Measurements from ENCODE around the gene MEPE. TPM values are rescaled to one million over a fixed set of nuclear protein-coding genes. Genes with fewer than 3 reads are reported as not detected.

The MEPE gene
- total and polyA plus RNA-seq, 2 donors (not counting 1 experiment from before 2014, with no cell fraction given) = not detected

DNA sequence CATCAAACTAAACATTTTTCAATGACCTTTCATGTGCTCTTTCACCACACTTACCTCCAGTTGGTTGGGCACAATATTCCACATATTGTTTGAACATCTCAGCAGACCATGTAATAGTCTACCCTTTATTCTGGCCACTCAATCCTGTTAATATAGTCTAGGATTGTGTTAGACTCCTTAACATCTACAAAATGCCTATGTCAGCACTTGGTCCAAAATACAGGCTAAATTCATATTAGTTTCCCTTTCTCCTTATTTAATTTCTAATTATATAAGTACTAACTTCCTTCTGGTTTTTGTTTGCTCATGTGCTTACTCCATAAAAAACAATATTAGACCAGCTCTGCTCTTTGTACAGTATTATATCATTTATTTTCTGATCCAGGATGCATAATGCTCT lies 21.1 kb downstream of the MEPE start:
- Mint-ChIP-seq H3K4me3 (no peak overlapping the region), H3K9me3 (ENCODE audit: insufficient read depth) (no peaks in the 10 kb centered on the region), H3K4me1 (peaks cover 4% of the 10 kb centered on the region)

DNA sequence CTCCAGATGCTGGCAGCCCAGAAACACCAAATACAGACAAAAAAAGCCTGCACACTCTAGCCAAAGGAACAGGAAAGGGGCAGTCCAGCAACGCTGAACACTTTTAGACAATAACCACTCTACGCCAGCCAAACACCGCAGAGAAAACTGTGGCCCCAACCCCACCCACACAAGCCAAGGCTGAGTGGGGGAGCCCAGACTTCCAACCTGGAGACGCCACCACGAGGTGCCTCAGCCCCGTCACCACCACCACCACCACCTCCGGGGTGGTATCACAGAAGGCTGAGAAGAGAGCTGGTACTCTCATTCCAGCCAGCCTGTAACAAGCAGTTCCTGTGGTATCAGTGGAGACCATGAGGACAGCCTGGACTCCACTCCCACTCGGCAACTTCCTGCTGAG lies 22.8 kb downstream of the MEPE start:
- no peaks in the 10 kb centered on the region for H3K36me3 ChIP-seq (replicated peaks in 1 of 2; ENCODE audit: control extremely low read depth in 1 of 2, control insufficient read depth in 1 of 2, extremely low read depth in 1 of 2, insufficient read depth in 2 of 2, low read length in 1 of 2)
- intact Hi-C loops (cut with micrococcal nuclease) = no loop called here
- H3K9me3 ChIP-seq (ENCODE audit: control extremely low read depth in 1 of 3, control insufficient read depth in 2 of 3, insufficient read depth in 1 of 3, low read length in 2 of 3) = no peaks in the 10 kb centered on the region
- DNase-seq = no peak
- H3K9ac ChIP-seq (ENCODE audit: low read length) = no peak overlapping the region
- ATAC-seq (ENCODE audit: low read depth) = no peak
- ChIA-PET CTCF (no interaction called here), POLR2A (no interaction called here)
- Mint-ChIP-seq H3K4me3 (no peak overlapping the region), H3K27me3 (no peaks in the 10 kb centered on the region), H3K4me1 (no peaks in the 10 kb centered on the region), H3K9me3 (ENCODE audit: insufficient read depth) (no peaks in the 10 kb centered on the region), H3K27ac (no peak overlapping the region)
- H4K20me1 ChIP-seq (ENCODE audit: control insufficient read depth, insufficient read depth, low read length, poor library complexity, severe bottlenecking) = no peaks in the 10 kb centered on the region
- H3K4me1 ChIP-seq (ENCODE audit: control insufficient read depth in 2 of 2, insufficient read depth in 2 of 2, low read length in 2 of 2) = no peaks in the 10 kb centered on the region
- no peak overlapping the region for H3K4me2 ChIP-seq (replicated peaks; ENCODE audit: low read depth, low read length, poor library complexity, severe bottlenecking)
- no peak overlapping the region for H3K27ac ChIP-seq (ENCODE audit: low read length in 2 of 2)
- 33% methylated on average over 7 of the region's 8 CpGs for WGBS (ENCODE audit: insufficient coverage)
- H3K27me3 ChIP-seq (replicated peaks in 1 of 4; ENCODE audit: control extremely low read depth in 1 of 4, control insufficient read depth in 3 of 4, insufficient read depth in 4 of 4, low read length in 3 of 4) = no peaks in the 10 kb centered on the region
- no peak for TF ChIP-seq EZH2 (IDR thresholded peaks at IDR 0.05; ENCODE audit: borderline replicate concordance, insufficient read depth, low read depth, low read length, poor library complexity, severe bottlenecking)
- TF ChIP-seq, protein P1, sequence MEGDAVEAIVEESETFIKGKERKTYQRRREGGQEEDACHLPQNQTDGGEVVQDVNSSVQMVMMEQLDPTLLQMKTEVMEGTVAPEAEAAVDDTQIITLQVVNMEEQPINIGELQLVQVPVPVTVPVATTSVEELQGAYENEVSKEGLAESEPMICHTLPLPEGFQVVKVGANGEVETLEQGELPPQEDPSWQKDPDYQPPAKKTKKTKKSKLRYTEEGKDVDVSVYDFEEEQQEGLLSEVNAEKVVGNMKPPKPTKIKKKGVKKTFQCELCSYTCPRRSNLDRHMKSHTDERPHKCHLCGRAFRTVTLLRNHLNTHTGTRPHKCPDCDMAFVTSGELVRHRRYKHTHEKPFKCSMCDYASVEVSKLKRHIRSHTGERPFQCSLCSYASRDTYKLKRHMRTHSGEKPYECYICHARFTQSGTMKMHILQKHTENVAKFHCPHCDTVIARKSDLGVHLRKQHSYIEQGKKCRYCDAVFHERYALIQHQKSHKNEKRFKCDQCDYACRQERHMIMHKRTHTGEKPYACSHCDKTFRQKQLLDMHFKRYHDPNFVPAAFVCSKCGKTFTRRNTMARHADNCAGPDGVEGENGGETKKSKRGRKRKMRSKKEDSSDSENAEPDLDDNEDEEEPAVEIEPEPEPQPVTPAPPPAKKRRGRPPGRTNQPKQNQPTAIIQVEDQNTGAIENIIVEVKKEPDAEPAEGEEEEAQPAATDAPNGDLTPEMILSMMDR (IDR thresholded peaks at IDR 0.05) = no peak
- H2AFZ ChIP-seq (ENCODE audit: insufficient read depth, low read depth, low read length, poor library complexity, severe bottlenecking) = peak overlapping the region; percentile 20
- no peak overlapping the region for H3K4me3 ChIP-seq (ENCODE audit: control extremely low read depth in 1 of 5, extremely low read depth in 1 of 5, insufficient read depth in 1 of 5, low read depth in 2 of 5, low read length in 4 of 5)
- no peaks in the 10 kb centered on the region for H3K79me2 ChIP-seq (ENCODE audit: control insufficient read depth, insufficient read depth, low read length)

More for the DNA sequence above, 21.1 kb downstream of the MEPE start:
- no peak overlapping the region for H3K4me3 ChIP-seq (ENCODE audit: control extremely low read depth in 1 of 5, extremely low read depth in 1 of 5, insufficient read depth in 1 of 5, low read depth in 2 of 5, low read length in 4 of 5)
- no peaks in the 10 kb centered on the region for H3K9me3 ChIP-seq (ENCODE audit: control extremely low read depth in 1 of 3, control insufficient read depth in 2 of 3, insufficient read depth in 1 of 3, low read length in 2 of 3)
- no peak overlapping the region for H3K4me2 ChIP-seq (replicated peaks; ENCODE audit: low read depth, low read length, poor library complexity, severe bottlenecking)
- intact Hi-C loops (cut with micrococcal nuclease) = loop anchor here (5.0 kb wide), 1 partner anchor 663 kb away; no protein-coding TSS in a partner anchor
- no peaks in the 10 kb centered on the region for H3K36me3 ChIP-seq (replicated peaks in 1 of 2; ENCODE audit: control extremely low read depth in 1 of 2, control insufficient read depth in 1 of 2, extremely low read depth in 1 of 2, insufficient read depth in 2 of 2, low read length in 1 of 2)
- H3K27ac ChIP-seq (ENCODE audit: low read length in 2 of 2) = no peak overlapping the region
- no peak for TF ChIP-seq EZH2 (IDR thresholded peaks at IDR 0.05; ENCODE audit: borderline replicate concordance, insufficient read depth, low read depth, low read length, poor library complexity, severe bottlenecking)
- TF ChIP-seq, protein P1 (IDR thresholded peaks at IDR 0.05) = no peak
- POLR2A ChIA-PET = interaction anchor here (0.7 kb wide), 1 partner anchor 521 kb away, joined by 3 read pairs; no protein-coding TSS in a partner anchor
- peaks cover 1 to 3% of the 10 kb centered on the region in 2 donors for H3K4me1 ChIP-seq (ENCODE audit: control insufficient read depth in 2 of 2, insufficient read depth in 2 of 2, low read length in 2 of 2)
- no peaks in the 10 kb centered on the region for H3K27me3 ChIP-seq (replicated peaks in 1 of 4; ENCODE audit: control extremely low read depth in 1 of 4, control insufficient read depth in 3 of 4, insufficient read depth in 4 of 4, low read length in 3 of 4)
- CTCF ChIA-PET = interaction anchor here (1.3 to 2.6 kb wide), 4 partner anchors 10 to 358 kb away, joined by 4 to 21 read pairs (median 11); no protein-coding TSS in a partner anchor
- DNase-seq (no peak), ATAC-seq (ENCODE audit: low read depth) (no peak)
- H3K9ac ChIP-seq (ENCODE audit: low read length) = no peak overlapping the region
- H2AFZ ChIP-seq (ENCODE audit: insufficient read depth, low read depth, low read length, poor library complexity, severe bottlenecking) = no peak overlapping the region
- H4K20me1 ChIP-seq (ENCODE audit: control insufficient read depth, insufficient read depth, low read length, poor library complexity, severe bottlenecking) = no peaks in the 10 kb centered on the region
- H3K79me2 ChIP-seq (ENCODE audit: control insufficient read depth, insufficient read depth, low read length) = no peaks in the 10 kb centered on the region
- no peak overlapping the region for H3K27ac Mint-ChIP-seq
- H3K27me3 Mint-ChIP-seq = no peaks in the 10 kb centered on the region
